Adipose tissue (tissue), 3 donors: ENCODE results near the gene FITM1. TPM values are rescaled to one million over a fixed set of nuclear protein-coding genes. Genes with fewer than 3 reads are reported as not detected.

ENCODE experiments used
- H3K27ac ChIP-seq: one replicate; pipeline ENCODE4 v1.5.1; 2013; ENCODE audit warnings: low read depth, low read length
- WGBS, 3 donors: extraction: QIAGEN DNeasy Blood & Tissue Kit; methylation state at CpG; one replicate each; pipeline ENCODE4 v1.1.7; 2013; 5-methylcytosine and 5-hydroxymethylcytosine counted together
- polyA plus RNA-seq, 3 donors: library from polyadenylated mRNA; stranded (reverse); fragments of 200-250 nt; gene quantifications; one replicate each; pipeline ENCODE4 v1.2.3, GENCODE V29; 2013
- donor health status: healthy with polysubstance abuse.
- donor health status: Bipolar disorder and iron deficiency.
- donor health status: healthy.

The FITM1 gene
- polyA plus RNA-seq, 3 donors, result 0.61 to 4.6 TPM; not detected in 1

DNA sequence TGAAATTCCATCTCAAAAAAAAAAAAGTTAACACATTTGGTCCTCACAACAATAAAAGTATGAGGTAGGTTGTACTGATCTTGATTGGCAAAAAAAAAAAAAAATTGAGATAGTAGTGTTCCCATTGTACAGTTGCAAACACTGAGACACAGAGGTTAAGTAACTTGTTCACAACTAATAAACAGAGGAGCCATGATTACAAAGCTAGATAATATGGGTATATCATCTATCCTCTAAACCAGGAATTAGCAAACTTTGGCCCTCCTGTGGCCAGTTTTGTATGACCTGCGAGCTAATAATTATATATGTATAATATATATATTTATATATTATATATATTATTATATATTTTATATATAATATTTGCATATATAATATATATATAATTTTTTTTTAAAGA lies 3.3 kb downstream of the FITM1 start:
- no peak overlapping the region for H3K27ac ChIP-seq
- WGBS, 3 donors, result 91 to 98% (median 92%) methylated on average over 1 of the region's 1 CpG

DNA sequence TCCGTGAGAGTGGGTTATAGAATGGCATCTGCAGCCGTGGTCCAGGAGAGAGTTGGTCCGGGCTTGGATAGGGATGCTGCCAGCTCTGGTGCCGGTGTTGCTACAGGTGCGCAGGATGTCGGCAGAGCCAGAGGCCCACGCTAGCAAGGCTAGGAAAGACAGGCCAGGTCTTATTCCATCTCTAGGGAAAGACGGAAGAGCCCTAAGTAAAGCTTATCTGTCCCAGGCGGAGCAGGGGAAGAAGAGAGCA lies 5.0 kb downstream of the FITM1 start:
- WGBS, 3 donors, result 5 to 10% (median 7%) methylated on average over 9 of the region's 9 CpGs
- H3K27ac ChIP-seq, result no peak overlapping the region

DNA sequence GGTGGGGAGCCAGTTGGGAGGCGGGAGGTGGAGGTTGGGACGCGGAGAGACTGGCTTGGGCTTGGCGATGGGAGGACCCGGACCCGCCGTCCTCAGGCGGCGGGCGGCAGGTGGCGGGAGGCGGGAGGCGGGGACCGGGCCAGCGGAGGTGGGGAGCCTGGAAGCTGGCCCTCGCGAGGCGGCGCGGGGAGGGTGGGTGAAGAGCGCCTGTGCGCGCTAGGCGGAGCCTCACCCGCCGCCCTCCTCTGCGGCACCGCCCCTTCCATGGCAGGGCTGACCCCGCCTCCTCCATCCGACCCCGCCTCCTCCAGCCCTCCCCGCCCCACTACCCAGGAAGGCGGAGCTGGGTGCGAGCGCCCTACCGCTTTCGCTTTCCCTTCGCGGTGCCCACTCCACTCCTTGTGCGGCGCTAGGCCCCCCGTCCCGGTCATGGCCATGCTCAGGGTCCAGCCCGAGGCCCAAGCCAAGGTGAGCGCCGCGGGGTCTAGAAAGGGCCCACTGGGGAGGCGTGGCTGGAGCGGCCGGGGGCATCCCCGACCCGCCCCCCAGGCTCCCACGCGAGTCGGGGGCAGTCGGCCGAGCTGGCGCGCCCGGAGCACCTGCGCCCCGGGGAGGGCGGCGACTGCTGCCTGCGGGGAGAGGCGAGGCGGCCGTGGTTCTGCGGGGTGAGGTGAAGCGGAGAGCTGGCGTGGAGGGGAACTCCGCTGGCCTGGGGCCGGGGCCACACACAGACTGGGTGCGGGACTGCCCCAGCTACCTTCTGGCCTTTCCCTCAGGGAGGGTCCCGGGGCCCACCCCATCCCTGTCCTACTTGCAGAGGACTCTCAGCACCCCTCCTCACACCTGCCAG lies 5.6 kb downstream of the FITM1 start, which contains the start of gene PSME1:
TSS of gene PSME1 (plus strand) at position 361 of the 850 bp plus-strand sequence. CDS start at position 430, 69 bp downstream.
- H3K27ac ChIP-seq, result no peak within 1 kb of the TSS
- WGBS, 3 donors, result 0 to 1% (median 1%) methylated on average over 41 to 75 of the region's 75 CpGs

DNA sequence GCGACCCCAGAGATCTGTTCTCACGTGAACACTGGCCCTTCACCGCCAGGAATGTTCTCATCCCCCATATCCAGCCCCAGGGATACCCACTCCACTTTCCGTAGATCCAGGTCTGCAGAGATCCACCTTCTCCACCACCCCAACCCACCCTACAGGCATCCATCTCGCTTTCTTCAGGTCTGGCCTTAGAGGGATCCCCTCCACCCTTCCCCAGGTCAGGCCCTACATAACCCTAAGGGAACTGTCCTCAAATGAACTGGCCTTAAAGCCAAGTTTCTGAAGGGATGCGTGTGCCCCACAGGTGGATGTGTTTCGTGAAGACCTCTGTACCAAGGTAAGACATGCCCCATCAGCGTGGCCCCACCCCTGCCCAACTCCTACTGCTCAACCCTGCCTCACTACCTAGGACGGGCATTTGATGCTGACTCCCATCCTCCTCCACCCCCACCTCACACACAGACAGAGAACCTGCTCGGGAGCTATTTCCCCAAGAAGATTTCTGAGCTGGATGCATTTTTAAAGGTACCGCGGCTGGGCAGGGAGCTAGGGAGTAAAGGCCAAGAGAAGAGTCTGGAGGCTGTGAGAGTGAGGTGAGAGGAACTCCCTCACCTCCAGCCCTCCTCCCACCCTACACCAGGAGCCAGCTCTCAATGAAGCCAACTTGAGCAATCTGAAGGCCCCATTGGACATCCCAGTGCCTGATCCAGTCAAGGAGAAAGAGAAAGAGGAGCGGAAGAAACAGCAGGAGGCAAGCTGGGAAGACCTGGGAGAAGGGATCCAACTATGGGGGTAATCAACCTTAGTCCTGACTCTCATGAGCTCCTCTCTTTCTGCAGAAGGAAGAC lies 6.4 kb downstream of the FITM1 start:
- 23 to 36% (median 35%) methylated on average over 13 of the region's 13 CpGs for WGBS, 3 donors
- H3K27ac ChIP-seq, result no peak overlapping the region

DNA sequence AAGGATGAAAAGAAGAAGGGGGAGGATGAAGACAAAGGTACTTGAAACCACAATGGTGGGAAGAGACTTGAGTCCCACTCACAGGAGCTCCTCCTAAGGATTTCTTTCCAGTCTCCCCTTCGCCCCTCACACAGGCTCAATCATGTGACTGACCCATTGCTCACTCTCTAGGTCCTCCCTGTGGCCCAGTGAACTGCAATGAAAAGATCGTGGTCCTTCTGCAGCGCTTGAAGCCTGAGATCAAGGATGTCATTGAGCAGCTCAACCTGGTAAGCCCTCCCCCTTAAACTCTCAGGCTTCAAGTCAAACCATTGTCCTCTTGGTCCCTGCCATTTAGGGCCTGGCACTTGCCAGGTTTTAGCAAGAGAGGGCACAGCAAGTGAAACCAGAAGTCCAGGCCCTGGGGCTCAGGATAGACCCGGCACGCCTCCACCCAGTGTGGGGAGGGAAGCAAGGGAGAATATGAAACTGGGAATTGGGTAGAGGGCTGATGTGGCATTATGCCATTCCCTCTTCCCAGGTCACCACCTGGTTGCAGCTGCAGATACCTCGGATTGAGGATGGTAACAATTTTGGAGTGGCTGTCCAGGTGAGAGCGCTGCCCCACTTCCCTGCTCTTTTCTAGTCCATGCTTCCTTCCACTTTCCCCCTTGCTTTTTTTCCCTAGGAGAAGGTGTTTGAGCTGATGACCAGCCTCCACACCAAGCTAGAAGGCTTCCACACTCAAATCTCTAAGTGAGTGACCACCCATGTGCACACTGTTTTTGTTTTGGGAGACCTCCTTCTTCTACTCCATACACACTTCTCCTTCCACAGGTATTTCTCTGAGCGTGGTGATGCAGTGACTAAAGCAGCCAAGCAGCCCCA lies 7.3 kb downstream of the FITM1 start:
- no peak overlapping the region for H3K27ac ChIP-seq

DNA sequence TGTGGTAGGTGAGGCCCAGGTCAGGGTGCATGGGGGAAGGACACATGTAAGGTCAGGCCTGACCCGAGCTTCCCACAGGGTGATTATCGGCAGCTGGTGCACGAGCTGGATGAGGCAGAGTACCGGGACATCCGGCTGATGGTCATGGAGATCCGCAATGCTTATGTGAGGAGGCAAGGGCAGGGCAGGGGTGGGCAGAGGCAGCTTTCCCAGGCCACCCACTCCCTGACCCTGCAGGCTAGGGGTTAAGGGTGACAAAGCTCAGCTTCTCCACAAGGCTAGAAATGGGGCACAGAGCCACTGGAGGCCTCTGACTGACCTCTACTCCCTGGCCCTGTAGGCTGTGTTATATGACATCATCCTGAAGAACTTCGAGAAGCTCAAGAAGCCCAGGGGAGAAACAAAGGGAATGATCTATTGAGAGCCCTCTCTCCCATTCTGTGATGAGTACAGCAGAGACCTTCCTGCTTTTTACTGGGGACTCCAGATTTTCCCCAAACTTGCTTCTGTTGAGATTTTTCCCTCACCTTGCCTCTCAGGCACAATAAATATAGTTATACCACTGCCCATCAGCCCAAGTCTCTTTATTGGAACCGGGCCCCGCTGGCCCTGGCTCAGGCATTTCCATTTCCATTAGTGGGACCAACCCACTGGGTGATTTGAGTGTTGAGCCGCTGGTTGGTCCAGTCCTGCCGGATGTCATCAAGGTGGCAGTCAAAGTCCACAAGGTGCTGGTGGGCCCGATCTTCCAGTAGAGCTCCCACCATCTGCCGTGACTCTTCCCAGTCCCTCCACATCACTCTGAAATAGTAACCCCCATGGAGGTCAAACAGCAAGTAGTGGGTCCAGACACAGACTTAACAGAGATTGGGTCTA lies 8.2 kb downstream of the FITM1 start:
- 73 to 85% (median 76%) methylated on average over 13 of the region's 13 CpGs for WGBS, 3 donors
- H3K27ac ChIP-seq, result no peak overlapping the region

More for the DNA sequence above, 7.3 kb downstream of the FITM1 start:
- WGBS, 3 donors, result 87 to 93% (median 88%) methylated on average over 8 of the region's 8 CpGs

DNA sequence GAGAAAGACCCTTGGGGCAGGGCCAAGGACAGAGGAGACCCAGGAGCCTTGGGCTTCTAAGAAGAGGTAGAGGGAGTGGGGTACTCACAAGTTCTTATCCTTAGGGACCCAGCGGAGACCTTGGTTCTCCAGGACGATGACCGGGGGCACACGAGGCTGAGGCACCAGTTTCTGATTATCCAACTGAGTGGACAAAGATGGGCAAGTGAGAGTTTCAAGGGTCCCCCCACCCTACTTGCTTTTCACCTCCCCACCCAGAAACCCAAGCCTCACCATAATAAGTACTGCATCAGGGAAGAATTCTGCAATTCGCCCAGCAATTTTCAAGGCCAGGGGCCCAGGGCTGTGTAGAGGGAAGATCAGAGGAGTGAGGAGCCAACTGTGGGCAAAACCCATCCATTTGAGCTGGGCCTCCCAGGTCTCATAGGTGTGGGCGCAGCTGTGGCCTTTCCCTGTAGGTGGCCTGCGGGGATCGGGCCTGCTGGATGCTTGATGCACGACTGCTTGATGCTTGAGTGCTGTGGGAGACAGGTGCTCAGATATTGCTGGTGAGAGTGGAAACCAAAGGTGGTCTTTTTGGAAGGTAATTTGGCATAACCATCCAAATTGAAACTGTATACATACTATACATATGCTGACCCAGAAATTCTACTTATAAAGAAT lies 8.9 kb downstream of the FITM1 start:
- H3K27ac ChIP-seq, result no peak overlapping the region
- WGBS, 3 donors, result 66 to 93% (median 89%) methylated on average over 9 of the region's 9 CpGs

DNA sequence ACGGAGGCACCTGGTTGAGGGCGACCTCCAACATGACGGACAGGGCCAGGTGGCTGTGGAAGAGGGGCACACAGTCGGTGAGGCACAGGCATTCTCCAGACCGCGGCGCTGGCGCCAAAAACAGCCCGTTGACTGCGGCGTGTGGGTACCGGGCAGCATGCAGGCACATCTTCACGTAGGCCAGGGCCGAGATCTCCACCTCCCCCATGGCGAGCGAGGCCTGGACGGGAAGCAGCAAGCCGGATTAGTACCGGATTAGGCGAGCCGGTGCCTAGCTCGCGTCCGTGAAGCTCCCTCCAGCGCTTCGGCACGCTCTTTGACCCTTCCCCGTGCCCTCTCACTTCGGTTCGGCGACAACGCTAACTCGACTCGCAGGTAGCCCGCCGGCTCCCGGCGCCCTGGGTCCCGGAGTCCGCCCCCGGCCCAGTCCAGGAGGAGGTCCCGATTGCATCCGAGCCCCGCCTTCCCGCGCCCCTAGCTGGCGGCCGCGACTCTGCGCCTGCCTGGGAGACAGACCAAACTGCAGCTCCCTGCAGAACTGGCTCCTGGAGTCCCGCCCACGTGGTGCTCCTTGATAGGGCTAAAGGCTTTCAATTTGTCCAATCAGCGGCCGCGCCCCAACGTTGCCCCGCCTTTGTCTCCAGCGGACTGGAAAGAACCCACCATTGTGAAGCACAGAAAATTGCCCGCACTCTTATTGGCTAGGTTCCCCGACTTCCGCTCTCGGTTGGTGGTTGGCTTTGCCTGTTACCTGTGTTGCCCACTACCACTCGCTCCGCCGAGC lies 10.8 kb downstream of the FITM1 start, which contains the start of gene EMC9:
TSS of gene EMC9 (minus strand) at position 495 of the 784 bp plus-strand sequence. CDS start at position 208, 287 bp downstream.
- WGBS, 3 donors, result 0 to 1% (median 0%) methylated on average over 61 to 65 of the region's 65 CpGs
- H3K27ac ChIP-seq, result peak within 1 kb of the TSS; percentile 61

DNA sequence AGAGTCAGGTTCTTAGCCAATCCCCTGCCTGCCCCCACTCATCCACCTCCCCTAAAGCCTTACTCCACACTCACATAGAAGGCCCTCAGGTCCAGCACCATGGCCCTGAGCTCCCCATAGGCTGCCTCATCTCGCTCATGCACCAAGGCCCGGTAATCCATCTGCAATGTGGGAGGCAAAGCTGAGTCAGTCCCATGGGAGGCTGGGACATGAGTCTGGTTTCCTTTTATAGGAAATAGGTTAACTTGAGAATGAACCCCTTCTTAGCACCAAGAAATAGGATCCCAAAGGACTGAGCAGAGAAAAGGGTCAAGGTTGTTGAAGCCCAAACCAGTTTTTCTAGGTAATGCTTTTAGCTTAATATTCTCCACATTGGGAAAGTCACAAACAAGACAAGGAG lies 13.1 kb downstream of the FITM1 start:
- no peak overlapping the region for H3K27ac ChIP-seq
- WGBS, 3 donors, result 76 to 87% (median 80%) methylated on average over 2 of the region's 2 CpGs

DNA sequence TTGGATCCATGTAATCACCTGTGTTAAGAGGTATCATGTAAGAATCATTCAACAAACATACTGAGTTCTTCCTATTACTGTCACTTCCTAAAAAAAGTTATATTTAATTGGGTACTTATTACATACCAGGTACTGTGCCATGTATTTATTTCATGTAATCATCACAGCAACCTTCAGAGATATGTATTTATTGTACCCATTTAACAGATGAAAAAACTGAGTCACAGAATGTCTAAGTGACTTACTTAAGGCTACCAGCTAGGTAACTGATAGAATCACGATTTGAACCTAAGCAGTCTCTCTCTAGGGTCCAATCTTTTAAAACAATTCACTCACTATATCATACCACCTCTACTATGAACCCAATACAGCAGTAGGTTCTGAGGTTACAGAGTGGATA lies 14.0 kb downstream of the FITM1 start:
- WGBS, 3 donors, result 90 to 93% (median 91%) methylated on average over 1 of the region's 1 CpG
- H3K27ac ChIP-seq, result no peak overlapping the region

DNA sequence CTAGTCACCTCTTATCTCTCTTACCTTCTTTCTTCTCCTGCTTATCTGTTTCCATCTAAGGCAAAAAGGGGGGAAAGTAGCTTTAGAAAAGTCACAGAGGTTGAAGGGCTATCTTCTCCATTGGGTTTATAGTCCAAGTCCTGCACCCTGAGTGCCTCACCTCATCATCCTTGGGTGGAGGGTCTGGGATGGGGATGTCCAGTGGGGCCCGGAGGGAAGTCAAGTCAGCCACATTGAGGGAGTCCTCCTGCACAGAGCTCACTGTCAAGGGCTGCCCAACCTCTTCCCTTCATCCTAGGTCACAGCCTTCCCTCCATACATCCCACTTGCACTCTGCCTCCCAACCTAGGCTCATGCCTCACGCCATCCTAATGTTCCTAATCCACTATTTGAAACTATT lies 14.8 kb downstream of the FITM1 start:
- H3K27ac ChIP-seq, result no peak overlapping the region
- WGBS, 3 donors, result 83 to 97% (median 92%) methylated on average over 2 of the region's 2 CpGs

DNA sequence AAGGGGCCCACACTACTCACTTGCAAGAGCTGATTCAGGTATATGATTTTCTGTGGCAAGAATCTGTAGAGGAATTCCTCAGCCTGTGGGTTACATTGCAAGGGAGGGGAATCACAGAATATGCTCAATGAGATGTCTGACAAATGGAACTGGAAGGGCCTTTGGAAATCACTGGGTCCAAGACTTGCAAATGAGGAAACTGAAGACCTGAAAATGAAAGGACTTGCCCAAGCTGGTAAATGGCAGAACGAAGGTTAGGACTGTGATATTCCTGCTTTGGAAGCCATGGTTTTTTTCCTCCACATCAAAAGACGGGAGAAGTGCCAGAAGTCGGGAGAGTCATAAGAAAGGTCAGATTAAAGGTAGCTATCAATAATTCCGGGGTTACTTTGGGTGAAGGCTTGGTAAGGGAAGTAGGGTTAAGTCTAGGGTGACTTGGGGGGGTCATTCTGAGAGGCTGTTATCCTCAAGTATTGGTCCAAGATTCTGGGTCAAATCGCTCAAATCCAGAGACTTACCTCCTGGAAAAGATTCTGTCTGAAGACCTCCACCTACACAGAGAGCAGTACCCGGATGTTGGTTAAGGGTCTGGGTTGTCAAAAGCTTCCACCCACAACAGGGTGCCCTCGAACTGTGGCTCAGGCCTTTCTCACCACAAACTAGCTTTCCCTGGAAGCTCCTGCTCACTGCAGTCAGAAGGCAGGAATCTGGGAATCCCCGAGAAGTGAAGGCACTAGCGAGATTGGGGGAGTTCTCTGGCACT lies 15.4 kb downstream of the FITM1 start:
- 5 to 15% (median 12%) methylated on average over 9 of the region's 9 CpGs for WGBS, 3 donors
- H3K27ac ChIP-seq, result peak overlapping the region; percentile 51

DNA sequence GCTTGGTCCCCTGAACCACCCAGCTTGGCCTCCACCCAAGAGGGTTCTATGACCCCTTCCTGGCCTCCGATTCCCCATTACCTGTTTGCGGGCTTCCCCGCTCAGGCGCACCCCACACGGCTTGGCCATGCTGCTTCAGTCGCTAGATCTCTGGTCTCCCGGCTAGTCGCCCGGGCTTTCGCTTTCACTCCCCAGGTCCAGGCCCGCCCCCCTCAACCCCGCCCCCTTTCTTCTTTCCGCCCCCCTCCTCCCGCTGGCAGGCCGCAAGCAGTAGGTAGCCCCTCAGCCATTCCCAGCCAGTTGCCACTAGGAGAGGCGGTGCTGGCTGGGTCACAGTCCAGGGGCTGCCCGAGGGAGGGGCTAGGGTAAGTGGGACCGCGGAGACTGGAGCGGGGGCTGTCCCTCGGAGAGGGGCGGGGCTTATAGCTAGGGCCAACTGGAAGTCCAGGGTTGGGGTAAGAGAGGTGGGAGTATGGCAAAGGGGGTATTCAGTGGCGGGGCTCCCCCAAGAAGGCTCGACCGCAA lies 16.1 kb downstream of the FITM1 start, which contains the start of gene PSME2:
TSS of gene PSME2 (minus strand) at position 158 of the 525 bp plus-strand sequence. CDS start at position 129, 29 bp downstream.
- H3K27ac ChIP-seq, result peak within 1 kb of the TSS; percentile 51
- WGBS, 3 donors, result 0 to 1% (median 1%) methylated on average over 25 of the region's 25 CpGs

DNA sequence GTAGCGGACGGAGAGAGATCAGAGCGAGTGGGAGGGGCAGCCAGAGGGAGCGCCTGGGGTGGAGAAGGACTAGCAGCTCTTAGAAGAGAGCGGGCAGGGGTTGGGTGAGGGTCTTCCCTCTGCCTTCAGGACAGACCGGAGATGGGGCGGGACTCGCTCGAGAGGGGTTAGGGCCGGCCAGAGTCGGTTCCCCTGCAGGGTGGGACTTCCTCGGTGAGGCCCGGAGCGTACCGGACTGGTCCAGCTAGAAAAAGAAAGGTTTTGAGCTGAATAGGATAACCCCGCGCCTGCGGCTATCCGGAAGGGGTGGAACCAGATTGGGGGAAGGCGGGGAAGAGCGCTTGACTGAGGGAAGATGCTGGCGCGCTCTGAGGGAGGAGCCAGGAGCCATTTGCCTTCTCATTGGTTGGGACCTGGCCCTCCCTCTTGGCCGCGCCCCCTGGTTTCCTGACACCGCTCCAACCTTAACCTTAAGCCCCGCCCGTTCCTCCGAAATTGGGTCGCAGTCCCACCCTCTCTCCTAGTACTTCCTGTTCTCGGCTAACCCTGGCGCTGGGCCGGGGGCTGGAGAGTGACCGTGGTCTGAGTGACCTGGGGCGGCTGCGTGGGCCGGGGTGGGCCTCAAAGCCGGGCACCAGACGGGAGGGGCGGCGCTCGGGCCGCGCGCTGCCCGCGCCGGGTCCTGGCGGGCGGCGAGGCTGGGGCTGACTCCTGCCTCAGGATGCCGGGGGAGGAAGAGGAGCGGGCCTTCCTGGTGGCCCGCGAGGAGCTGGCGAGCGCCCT lies 16.7 kb downstream of the FITM1 start, which contains the start of gene RNF31:
TSS of gene RNF31 (plus strand) at position 521 of the 783 bp plus-strand sequence. CDS start at position 722, 201 bp downstream.
- WGBS, 3 donors, result 0 to 1% (median 1%) methylated on average over 42 to 57 of the region's 57 CpGs
- H3K27ac ChIP-seq, result peak within 1 kb of the TSS; percentile 51
